Measurements from ENCODE around the gene PPIE.
"Not testable (repeated sequence)": the region's sequence is repeated elsewhere in the genome, so short reads cannot be mapped to it uniquely, and the experiment has no call there.

The PPIE gene

DNA sequence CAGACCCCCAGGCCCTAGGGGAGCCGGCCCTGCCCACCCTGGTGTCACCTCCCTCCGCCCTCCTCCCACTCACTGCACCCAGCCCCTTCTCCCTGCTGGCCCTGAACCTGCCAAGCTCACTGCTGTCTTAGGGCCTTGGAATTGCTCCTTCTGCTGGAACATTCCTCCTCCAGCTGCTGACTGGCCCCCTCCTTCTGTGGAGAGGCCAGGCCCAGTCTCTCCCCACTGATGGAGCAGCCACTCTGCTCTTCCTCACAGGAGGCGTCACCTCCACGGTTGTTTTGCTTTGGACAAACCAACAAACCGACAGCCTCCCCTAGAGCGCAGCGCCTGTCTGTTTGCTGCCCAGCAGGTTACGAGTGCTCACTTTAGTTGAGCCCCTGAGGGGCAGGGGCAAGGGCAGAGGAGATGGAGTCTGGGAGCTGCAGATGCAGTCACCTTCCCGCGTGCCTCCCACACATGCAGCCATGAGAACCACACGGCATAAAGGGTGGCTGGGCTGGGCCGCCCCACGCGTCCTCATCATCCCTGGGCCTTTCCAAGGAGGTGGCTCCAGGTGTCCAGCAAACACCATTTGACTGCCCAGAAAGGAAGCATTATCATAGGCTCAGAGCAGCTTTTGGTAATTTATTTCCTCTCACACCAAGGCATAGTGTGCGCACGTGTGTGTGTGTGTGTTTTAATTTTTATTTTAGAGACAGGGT is 23.0 kb downstream of the PPIE start:
- TF ChIP-seq, protein P1, sequence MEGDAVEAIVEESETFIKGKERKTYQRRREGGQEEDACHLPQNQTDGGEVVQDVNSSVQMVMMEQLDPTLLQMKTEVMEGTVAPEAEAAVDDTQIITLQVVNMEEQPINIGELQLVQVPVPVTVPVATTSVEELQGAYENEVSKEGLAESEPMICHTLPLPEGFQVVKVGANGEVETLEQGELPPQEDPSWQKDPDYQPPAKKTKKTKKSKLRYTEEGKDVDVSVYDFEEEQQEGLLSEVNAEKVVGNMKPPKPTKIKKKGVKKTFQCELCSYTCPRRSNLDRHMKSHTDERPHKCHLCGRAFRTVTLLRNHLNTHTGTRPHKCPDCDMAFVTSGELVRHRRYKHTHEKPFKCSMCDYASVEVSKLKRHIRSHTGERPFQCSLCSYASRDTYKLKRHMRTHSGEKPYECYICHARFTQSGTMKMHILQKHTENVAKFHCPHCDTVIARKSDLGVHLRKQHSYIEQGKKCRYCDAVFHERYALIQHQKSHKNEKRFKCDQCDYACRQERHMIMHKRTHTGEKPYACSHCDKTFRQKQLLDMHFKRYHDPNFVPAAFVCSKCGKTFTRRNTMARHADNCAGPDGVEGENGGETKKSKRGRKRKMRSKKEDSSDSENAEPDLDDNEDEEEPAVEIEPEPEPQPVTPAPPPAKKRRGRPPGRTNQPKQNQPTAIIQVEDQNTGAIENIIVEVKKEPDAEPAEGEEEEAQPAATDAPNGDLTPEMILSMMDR (IDR thresholded peaks at IDR 0.05) = no peak

DNA sequence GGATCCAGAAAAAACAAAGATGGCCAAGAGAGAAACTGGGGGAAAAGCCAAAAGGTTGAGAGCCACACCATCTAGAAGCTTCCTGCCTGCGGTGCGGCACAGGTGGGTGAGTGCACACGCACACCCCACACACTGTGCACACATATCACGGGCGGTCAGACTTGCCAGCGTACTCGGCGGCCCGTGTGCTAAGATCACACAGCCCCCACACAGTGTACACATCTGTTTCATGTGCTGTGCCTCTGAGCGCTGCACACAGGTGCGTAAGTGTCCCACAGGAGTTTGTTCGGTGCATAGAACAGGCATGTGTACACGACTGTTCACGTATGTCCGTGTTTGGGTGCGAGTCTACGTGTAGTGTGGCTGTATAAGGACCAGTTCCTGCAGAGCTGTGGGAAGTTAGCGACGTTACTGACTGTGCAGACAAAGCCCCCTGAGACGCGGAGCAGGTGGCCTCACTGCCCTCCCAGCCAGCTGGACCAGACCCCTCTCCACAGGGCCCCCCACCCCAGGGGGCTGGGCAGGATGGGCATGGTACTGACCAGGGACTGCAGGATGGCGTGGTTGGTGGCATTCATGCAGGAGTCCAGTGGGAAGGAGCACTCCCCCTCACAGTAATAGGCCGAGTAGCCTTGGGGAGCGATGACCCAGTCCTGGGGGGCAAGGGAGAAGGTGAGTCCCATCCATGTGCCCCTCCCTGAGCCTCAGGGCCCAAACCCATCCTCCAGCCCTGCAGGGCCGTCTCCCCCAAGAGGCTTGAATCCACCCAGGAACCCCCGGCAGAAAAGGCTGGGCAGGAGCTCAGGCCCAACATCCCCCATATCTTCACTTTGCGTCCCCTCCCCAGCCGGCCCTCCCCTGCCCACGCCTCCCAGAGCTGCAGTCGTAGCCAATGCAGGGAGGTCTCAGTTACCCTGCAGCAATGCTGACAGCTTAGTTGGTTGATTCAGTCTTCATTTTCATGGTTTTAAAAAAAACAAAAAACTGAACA is 24.2 kb downstream of the PPIE start:
- TF ChIP-seq, protein P1 (IDR thresholded peaks at IDR 0.05) = no peak

DNA sequence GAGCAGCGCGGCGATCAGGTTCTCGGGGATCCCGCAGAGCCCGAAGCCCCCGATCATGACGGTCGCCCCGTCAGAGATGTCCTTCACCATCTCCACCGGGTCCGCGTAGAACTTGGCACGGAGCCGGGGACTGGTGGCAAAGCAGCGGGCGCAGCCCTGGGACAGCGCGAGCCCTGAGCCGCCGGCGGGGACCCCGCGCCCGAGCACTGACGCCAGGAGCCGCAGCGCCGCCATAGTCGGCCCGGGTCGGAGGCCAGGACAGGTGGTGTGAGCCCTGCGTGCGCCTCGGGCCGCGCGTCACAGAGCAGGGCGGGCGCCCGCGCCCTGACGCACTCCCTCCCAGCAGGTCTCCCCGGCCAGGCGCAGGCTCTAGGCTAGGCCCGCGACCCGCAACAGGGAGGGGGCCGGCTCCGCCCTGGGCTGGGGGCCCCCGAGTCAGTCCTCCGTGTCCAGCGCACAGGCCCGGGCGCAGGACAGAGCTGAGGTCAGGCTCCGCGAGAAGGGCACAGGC is 32.4 kb downstream of the PPIE start, which contains the start of gene OXCT2:
TSS of gene OXCT2 (minus strand) at position 327 of the 511 bp plus-strand sequence. CDS start at position 234, 93 bp downstream.
- TF ChIP-seq, protein P1 (IDR thresholded peaks at IDR 0.05) = not testable (repeated sequence)

DNA sequence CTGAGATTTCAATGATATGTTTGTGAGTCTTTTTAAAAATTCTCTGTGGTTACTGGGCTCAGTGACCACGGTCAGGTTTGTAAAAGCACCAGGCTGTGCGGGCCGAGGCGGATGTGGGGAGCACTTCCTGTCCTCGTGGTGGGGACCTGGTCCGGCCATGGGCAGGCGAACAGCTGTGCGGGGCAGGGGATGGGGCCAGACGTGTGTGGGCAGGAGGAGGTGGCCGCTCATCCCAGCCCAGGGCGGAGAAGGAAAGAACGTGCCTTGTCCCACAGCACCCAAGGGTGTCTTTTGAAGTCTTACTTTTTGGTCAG is 37.7 kb downstream of the PPIE start:
- TF ChIP-seq, protein P1 (IDR thresholded peaks at IDR 0.05) = no peak

DNA sequence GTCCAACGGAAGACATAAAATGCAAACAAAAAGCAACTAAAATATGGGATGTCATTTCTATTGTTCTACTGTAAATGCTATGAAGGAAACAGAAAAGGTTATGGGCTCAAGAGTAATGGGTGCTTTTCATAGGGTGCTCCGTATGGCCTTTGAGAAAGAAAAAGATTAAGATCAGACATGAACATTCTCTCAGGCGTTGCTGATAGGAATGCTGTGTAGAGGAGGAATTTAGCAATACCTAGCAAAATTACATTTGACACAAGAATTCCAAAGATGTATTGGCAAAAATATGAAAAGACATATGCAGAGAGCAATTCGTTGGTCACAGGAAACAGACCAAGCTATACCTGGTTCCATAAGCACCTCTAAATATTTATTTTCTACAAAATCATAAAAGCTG is 38.2 kb downstream of the PPIE start:
- TF ChIP-seq, protein P1 (IDR thresholded peaks at IDR 0.05) = no peak

DNA sequence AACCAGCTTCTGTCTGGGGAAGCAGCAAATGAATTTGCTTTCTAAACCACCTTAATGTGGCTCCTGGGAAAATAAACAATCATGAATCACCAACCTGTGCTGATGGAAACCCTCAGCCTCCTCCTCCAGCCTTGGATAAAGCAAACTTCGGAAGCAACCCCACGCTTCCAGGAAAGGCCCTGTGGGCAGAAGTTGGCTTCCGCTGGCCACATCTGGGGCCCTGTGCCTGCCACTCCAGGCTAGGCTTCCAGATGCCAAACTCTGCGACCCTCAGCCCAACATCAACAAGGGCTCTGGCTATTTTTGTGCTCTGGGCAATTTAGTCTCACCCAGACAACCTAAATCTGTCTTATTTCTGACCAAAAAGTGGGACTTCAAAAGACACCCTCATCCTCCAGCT is 38.6 kb downstream of the PPIE start:
- TF ChIP-seq, protein P1 (IDR thresholded peaks at IDR 0.05) = no peak

DNA sequence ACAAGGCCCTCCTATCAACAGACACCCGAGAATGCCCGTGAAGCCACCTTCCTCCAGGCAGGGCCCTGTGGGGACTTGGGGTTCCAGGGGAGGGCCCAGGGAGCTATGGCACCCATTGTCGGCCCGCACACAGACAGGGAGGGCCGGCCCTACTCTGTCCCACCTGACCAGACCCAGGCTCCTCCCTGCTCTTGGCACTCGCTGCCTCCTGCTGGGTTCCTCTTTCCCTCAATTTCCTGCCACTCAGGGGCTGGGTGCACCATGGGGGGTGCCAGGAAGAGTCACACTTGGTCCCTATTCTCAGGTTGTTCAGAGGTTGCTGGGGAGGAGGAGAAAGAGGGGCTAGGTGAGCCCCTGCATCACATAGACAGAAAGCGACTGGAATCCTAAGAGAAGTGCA is 40.5 kb downstream of the PPIE start:
- TF ChIP-seq, protein P1 (IDR thresholded peaks at IDR 0.05) = no peak

All from LNCAP (cell line).